ENCODE measurements around the gene HLCS. TPM values are rescaled to one million over a fixed set of nuclear protein-coding genes. Genes with fewer than 3 reads are reported as not detected.
A peak's percentile ranks its signal among the peaks of the same experiment; 100 is the strongest.

The HLCS gene
- total and polyA plus RNA-seq, 5 experiments from 2014 or later: 6.2 to 13.4 (median 12.3) TPM

- DNase-seq (no peak), ATAC-seq (no peak)
- POLR2A ChIA-PET: no interaction called here
- peaks cover 0 to 5% (median 2%) of the 10 kb centered on the region in 3 donors for H3K36me3 Mint-ChIP-seq
- H3K27me3 Mint-ChIP-seq: no peaks in the 10 kb centered on the region
- no peak overlapping the region for H3K4me3 Mint-ChIP-seq
- H3K4me1 Mint-ChIP-seq: no peaks in the 10 kb centered on the region
- no peaks in the 10 kb centered on the region for H3K9me3 Mint-ChIP-seq
- peak overlapping the region in 1 of 10 donors; percentile 31 for H3K27ac Mint-ChIP-seq
These were observed 193.4 kb downstream of the HLCS start for GRCh38 chr21:36773117-36773516.

GRCh38 chr21:36769051-36769839 is 197.2 kb downstream of the HLCS start:
- H3K36me3 Mint-ChIP-seq: peaks cover 8 to 25% (median 24%) of the 10 kb centered on the region in 3 donors
- no peak overlapping the region for H3K4me3 Mint-ChIP-seq
- ATAC-seq: no peak
- H3K4me1 Mint-ChIP-seq: no peaks in the 10 kb centered on the region
- H3K27me3 Mint-ChIP-seq: no peaks in the 10 kb centered on the region
- DNase-seq: no peak
- POLR2A ChIA-PET: no interaction called here
- H3K9me3 Mint-ChIP-seq: no peaks in the 10 kb centered on the region
- H3K27ac Mint-ChIP-seq: peak overlapping the region in 2 of 10 donors; percentile 20 to 27

DNA sequence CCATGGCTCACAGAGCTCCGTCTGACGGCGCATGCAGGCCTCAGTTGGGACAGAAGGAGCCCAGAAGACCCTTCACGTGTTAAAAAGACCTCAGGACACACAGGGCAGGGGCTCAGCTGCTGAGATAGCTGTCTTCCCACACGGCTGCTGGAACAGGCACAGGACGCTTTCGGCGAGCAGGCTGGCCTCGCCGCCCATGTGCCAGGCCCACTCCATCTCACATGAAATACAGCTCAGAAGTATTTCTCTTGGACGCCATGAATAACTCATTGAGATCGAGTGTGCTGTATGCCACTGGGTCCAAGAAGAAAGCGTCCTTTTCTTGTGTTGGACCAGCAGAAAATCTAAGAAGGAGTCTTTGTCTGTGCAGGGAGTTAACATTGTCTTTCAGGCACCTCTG is 198.0 kb downstream of the HLCS start:
- no peak for DNase-seq
- Mint-ChIP-seq H3K4me1 (no peaks in the 10 kb centered on the region), H3K9me3 (no peaks in the 10 kb centered on the region), H3K4me3 (no peak overlapping the region), H3K36me3 (peaks cover 12 to 32% (median 31%) of the 10 kb centered on the region in 3 donors), H3K27ac (peak overlapping the region in 1 of 10 donors; percentile 20), H3K27me3 (no peaks in the 10 kb centered on the region)
- no peak for ATAC-seq
- POLR2A ChIA-PET: no interaction called here

DNA sequence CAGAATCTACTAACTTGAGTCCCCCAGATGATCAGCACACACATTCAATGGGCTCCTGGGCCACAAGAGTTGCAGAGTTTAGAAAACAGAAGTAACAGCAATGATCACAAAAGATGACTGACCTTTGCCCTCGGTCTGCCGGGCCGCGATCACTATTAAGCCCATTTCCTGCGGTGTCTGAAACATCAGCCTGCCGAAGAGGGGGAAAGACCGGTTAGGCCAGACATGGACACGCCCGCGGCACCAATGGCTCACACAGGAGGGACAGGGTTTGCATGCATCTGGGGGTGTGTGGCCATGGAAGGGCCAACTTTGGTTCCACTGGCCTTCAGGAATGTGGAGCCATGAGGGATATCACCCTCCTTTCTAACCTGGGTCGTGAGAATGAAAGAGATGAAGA is 199.4 kb downstream of the HLCS start:
- Mint-ChIP-seq H3K4me3 (no peak overlapping the region), H3K27me3 (no peaks in the 10 kb centered on the region), H3K36me3 (peaks cover 12 to 37% (median 34%) of the 10 kb centered on the region in 3 donors), H3K4me1 (no peaks in the 10 kb centered on the region), H3K27ac (peak overlapping the region in 1 of 10 donors; percentile 26), H3K9me3 (no peaks in the 10 kb centered on the region)
- DNase-seq (no peak), ATAC-seq (no peak)
- POLR2A ChIA-PET: no interaction called here

- no peak overlapping the region for H3K4me3 Mint-ChIP-seq
- peaks cover 0 to 2% (median 0%) of the 10 kb centered on the region in 4 donors for H3K4me1 Mint-ChIP-seq
- ATAC-seq (no peak), DNase-seq (no peak)
- peaks cover 12 to 40% (median 39%) of the 10 kb centered on the region in 3 donors for H3K36me3 Mint-ChIP-seq
- POLR2A ChIA-PET: no interaction called here
- peak overlapping the region in 1 of 10 donors; percentile 25 for H3K27ac Mint-ChIP-seq
- H3K27me3 Mint-ChIP-seq: no peaks in the 10 kb centered on the region
- no peaks in the 10 kb centered on the region for H3K9me3 Mint-ChIP-seq
These were observed 200.0 kb downstream of the HLCS start for GRCh38 chr21:36766511-36766910.

DNA sequence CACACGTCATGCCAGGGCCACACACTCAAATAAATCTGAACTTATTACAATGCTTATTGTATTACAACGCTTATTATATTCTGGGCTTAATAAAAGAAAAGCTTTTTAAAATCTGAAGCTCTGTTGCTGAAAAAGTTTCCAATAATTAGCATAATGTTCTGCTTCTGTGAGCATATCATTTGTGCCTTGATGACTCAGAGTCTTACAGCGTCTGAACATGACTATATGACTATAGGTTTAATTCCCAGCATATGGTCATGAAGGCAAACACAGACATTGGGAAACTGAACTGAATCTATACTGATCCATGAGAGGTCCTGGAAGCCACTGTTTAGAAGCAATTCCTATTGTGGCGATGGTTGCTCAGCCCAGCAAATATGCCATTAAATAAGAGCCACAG is 201.2 kb downstream of the HLCS start:
- peaks cover 0 to 2% (median 0%) of the 10 kb centered on the region in 4 donors for H3K4me1 Mint-ChIP-seq
- no peak overlapping the region for H3K4me3 Mint-ChIP-seq
- POLR2A ChIA-PET: no interaction called here
- no peaks in the 10 kb centered on the region for H3K27me3 Mint-ChIP-seq
- DNase-seq: no peak
- H3K9me3 Mint-ChIP-seq: no peaks in the 10 kb centered on the region
- H3K36me3 Mint-ChIP-seq: peaks cover 12 to 49% (median 43%) of the 10 kb centered on the region in 3 donors
- no peak overlapping the region for H3K27ac Mint-ChIP-seq
- ATAC-seq: no peak

- DNase-seq (no peak), ATAC-seq (no peak)
- Mint-ChIP-seq H3K9me3 (no peaks in the 10 kb centered on the region), H3K36me3 (peaks cover 11 to 64% (median 52%) of the 10 kb centered on the region in 3 donors), H3K27me3 (no peaks in the 10 kb centered on the region), H3K4me1 (peaks cover 0 to 6% (median 4%) of the 10 kb centered on the region in 4 donors), H3K4me3 (no peak overlapping the region), H3K27ac (no peak overlapping the region)
- POLR2A ChIA-PET: no interaction called here
These were observed 203.2 kb downstream of the HLCS start for GRCh38 chr21:36763305-36763704.

DNA sequence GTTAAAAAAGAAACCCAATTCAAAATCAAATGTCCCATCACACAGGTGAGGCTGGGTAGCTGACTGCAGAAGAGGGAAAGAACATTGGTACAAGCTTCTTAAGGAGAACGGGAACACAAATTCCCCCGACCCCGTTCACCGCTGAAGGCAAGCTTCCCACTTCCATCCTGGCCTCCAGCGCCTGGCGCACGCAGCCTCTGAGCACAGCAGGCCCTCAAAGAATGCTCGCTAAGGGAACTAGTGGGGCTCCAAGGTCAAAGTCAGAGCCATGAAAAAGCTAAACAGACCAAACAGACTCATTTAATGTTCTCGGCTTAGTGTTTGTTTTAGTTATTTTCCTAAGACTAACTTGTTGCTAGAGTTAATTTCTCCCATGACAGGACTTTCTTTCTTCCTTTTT is 203.8 kb downstream of the HLCS start:
- Mint-ChIP-seq H3K9me3 (no peaks in the 10 kb centered on the region), H3K4me1 (peaks cover 0 to 6% (median 4%) of the 10 kb centered on the region in 4 donors), H3K36me3 (peaks cover 11 to 67% (median 48%) of the 10 kb centered on the region in 3 donors), H3K4me3 (no peak overlapping the region), H3K27ac (no peak overlapping the region), H3K27me3 (no peaks in the 10 kb centered on the region)
- POLR2A ChIA-PET: no interaction called here
- no peak for ATAC-seq
- DNase-seq: no peak

DNA sequence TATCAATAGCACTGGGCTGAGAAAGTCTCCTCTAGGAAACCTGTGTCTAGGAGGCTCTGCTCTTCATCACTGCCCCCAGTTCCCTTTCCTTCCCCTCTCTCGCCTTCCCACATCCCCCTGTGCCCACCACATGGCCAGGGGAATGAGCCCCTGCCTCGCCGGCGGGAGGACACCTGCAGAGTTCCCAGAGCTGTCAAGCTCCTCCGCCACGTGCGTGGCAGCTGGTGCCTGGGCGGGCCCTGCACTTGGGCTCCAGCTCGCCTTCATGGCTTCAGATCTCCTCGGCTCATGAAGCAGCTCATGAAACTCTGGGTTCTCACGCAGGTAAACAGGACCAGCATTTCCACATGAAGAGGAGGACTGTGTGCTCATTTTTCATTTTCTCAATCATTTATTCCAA is 204.8 kb downstream of the HLCS start:
- DNase-seq: no peak
- Mint-ChIP-seq H3K27me3 (no peaks in the 10 kb centered on the region), H3K9me3 (no peaks in the 10 kb centered on the region), H3K27ac (no peak overlapping the region), H3K4me3 (no peak overlapping the region), H3K36me3 (peaks cover 11 to 66% (median 49%) of the 10 kb centered on the region in 3 donors), H3K4me1 (peaks cover 0 to 6% (median 4%) of the 10 kb centered on the region in 4 donors)
- no peak for ATAC-seq
- POLR2A ChIA-PET: no interaction called here

DNA sequence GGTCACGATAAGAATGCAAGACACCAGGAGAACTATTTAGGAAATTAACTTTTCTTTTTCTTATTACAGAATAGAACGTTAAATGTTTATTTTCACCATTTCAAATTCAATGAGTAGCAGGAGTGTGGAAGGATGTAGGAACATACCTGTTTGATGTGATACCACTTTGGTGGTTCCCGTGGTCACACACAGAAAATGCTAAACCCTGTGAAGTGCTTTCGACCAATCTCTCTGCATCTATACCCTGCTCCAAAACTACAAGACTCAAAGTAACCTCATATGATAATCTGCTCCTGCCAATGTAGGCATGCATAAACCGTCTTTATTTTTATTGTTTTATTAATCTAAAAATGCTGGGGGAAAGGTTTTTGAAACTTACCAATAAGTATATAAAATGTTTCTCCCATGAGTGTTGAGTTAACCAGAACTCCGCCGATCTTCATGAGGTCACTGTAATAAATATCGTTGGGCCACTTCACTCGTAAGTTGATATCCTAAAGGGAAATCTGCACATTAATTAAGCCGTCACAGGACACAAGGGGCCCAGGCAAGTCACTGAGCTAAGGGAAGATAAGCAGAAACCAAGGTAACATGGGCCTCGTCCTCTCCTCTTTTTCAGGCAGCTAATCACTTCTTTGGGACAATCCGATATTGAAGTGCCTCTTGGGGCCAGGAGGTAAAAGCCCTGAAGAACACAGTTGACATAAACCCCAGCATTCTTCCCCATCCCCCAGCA is 207.0 kb downstream of the HLCS start:
- Mint-ChIP-seq H3K4me1 (peaks cover 0 to 6% (median 4%) of the 10 kb centered on the region in 4 donors), H3K36me3 (peaks cover 25 to 73% (median 53%) of the 10 kb centered on the region in 3 donors), H3K27me3 (no peaks in the 10 kb centered on the region), H3K9me3 (no peaks in the 10 kb centered on the region), H3K4me3 (no peak overlapping the region), H3K27ac (no peak overlapping the region)
- POLR2A ChIA-PET: no interaction called here
- ATAC-seq (no peak), DNase-seq (no peak)

GRCh38 chr21:36757196-36757595 is 209.3 kb downstream of the HLCS start:
- ATAC-seq (no peak), DNase-seq (no peak)
- Mint-ChIP-seq H3K4me1 (peaks cover 0 to 6% (median 4%) of the 10 kb centered on the region in 4 donors), H3K36me3 (peaks cover 36 to 79% (median 64%) of the 10 kb centered on the region in 3 donors), H3K27me3 (no peaks in the 10 kb centered on the region), H3K27ac (no peak overlapping the region), H3K9me3 (no peaks in the 10 kb centered on the region), H3K4me3 (no peak overlapping the region)
- POLR2A ChIA-PET: interaction anchor here (0.6 kb wide), 1 partner anchor 208 kb away, joined by 4 read pairs; no protein-coding TSS in a partner anchor

- Mint-ChIP-seq H3K4me1 (peaks cover 0 to 6% (median 2%) of the 10 kb centered on the region in 4 donors), H3K27ac (no peak overlapping the region), H3K36me3 (peaks cover 36 to 82% (median 66%) of the 10 kb centered on the region in 3 donors), H3K27me3 (no peaks in the 10 kb centered on the region), H3K9me3 (no peaks in the 10 kb centered on the region), H3K4me3 (no peak overlapping the region)
- ATAC-seq (no peak), DNase-seq (no peak)
- POLR2A ChIA-PET: interaction anchor here (0.6 kb wide), 1 partner anchor 208 kb away, joined by 4 read pairs; no protein-coding TSS in a partner anchor
These were observed 209.9 kb downstream of the HLCS start for GRCh38 chr21:36756527-36756926.

DNA sequence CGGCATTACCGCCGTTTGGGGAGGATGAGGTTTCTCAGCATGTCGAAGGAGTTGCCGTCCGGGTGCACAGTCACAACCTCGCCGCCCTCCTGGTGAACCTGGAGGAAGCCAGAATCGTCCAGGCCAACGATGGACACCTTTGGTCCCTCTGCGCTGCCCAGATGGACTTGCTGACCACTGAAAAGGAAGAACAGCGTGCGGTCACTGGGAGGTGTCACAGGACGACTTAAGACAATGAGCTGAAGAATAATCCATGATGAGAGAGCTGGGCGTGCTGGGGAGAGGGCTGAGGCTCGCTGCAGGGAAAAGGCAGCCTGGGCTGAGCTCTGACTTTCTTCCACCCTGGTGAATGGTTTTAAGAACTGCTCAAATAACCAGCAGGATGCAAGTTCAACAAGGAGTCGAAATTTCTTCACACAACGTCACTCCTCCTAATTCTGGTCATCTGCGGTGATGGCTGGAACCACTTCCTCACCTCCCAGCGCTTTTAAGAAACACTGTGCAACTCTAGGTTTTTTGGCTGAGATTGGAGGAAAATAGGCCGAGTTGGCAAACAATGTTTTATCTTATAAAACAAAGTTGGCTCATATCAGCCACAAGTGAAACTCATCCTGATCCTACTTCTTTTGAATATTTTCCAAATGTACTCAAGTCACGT is 212.1 kb downstream of the HLCS start:
- Mint-ChIP-seq H3K9me3 (no peaks in the 10 kb centered on the region), H3K27ac (no peak overlapping the region), H3K36me3 (peaks cover 49 to 85% (median 72%) of the 10 kb centered on the region in 3 donors), H3K27me3 (peaks cover 0 to 6% (median 0%) of the 10 kb centered on the region in 5 donors), H3K4me1 (peaks cover 0 to under 1% (median 0%) of the 10 kb centered on the region in 4 donors), H3K4me3 (no peak overlapping the region)
- POLR2A ChIA-PET: no interaction called here
- ATAC-seq: no peak
- no peak for DNase-seq
